Measurements from ENCODE around the gene POGK. TPM values are rescaled to one million over a fixed set of nuclear protein-coding genes. Genes with fewer than 3 reads are reported as not detected.

POGK gene, protein sequence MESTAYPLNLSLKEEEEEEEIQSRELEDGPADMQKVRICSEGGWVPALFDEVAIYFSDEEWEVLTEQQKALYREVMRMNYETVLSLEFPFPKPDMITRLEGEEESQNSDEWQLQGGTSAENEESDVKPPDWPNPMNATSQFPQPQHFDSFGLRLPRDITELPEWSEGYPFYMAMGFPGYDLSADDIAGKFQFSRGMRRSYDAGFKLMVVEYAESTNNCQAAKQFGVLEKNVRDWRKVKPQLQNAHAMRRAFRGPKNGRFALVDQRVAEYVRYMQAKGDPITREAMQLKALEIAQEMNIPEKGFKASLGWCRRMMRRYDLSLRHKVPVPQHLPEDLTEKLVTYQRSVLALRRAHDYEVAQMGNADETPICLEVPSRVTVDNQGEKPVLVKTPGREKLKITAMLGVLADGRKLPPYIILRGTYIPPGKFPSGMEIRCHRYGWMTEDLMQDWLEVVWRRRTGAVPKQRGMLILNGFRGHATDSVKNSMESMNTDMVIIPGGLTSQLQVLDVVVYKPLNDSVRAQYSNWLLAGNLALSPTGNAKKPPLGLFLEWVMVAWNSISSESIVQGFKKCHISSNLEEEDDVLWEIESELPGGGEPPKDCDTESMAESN
- total RNA-seq (2011; cell fraction: chromatin; rRNA removed; ENCODE audit: low replicate concordance), result 19.4 and 25.5 TPM in 2 replicates
- 13.3 and 15.5 TPM in 2 replicates for total RNA-seq (2011; cell fraction: nucleolus; rRNA removed)
- total RNA-seq (2011; cell fraction: nucleoplasm; rRNA removed), result 21.6 and 38.7 TPM in 2 replicates
- total RNA-seq (2014; rRNA removed), result 24.3 and 30.4 TPM in 2 replicates
- total RNA-seq (2014; rRNA removed; fragmentation: Illumina TruSeq; extraction: Trizol), result 30.9 and 31.0 TPM in 2 replicates
- total RNA-seq (2015; rRNA removed; fragmentation: Illumina TruSeq; extraction: Trizol), result 41.0 and 44.5 TPM in 2 replicates
- 34.6 and 35.6 TPM in 2 replicates for total RNA-seq (2021)
- polyA plus RNA-seq (2011; rRNA removed), result 11.5 and 12.5 TPM in 2 replicates
- polyA plus RNA-seq (2011; cell fraction: cytosol; rRNA removed), result 8.6 and 14.1 TPM in 2 replicates
- polyA plus RNA-seq (2011; cell fraction: nucleus; rRNA removed), result 27.0 and 31.8 TPM in 2 replicates
- polyA plus RNA-seq (2012), result 18.6 and 22.8 TPM in 2 replicates
- polyA plus RNA-seq (2014; fragmentation: Illumina TruSeq; extraction: Trizol), result 24.6 and 30.8 TPM in 2 replicates
- 1 to 10 TPM; 6.1 to 8.1 TPM for polyA plus RNA-seq (2014; fragmentation: Nextera tagmentation; extraction: Ambion mirVana)
- polyA plus RNA-seq (2014; rRNA removed), result 15.7 and 20.1 TPM in 2 replicates
- 29.8 and 30.3 TPM in 2 replicates for polyA minus RNA-seq (2011; rRNA and poly(A)+ RNA removed)
- 19.1 and 22.8 TPM in 2 replicates for polyA minus RNA-seq (2011; cell fraction: cytosol; rRNA and poly(A)+ RNA removed)
- polyA minus RNA-seq (2011; cell fraction: nucleus; rRNA and poly(A)+ RNA removed), result 17.4 and 27.2 TPM in 2 replicates
- Bru-seq, nascent RNA, result percentile 90 among the genes with signal in this experiment
- percentile 88 among the genes with signal in this experiment for BruChase-seq, experiment 1, labeled RNA remaining after a 2-hour chase
- BruChase-seq, experiment 2, labeled RNA remaining after a 6-hour chase, result percentile 91 among the genes with signal in this experiment
- long read RNA-seq, experiment 1, full-length matches to known transcripts, result 16 of 172 reads
- long read RNA-seq, experiment 1, partial matches to known transcripts, result 116 of 172 reads
- long read RNA-seq, experiment 1, other reads (novel, unspliced or antisense), result 40 of 172 reads
- long read RNA-seq, experiment 2, full-length matches to known transcripts, result 1 of 55 reads
- long read RNA-seq, experiment 2, partial matches to known transcripts, result 10 of 55 reads
- long read RNA-seq, experiment 2, other reads (novel, unspliced or antisense), result 44 of 55 reads
- long read RNA-seq, experiment 3, full-length matches to known transcripts, result 3 of 8 reads
- long read RNA-seq, experiment 3, partial matches to known transcripts, result 2 of 8 reads
- long read RNA-seq, experiment 3, other reads (novel, unspliced or antisense), result 3 of 8 reads

- POLR2A ChIA-PET, result interaction anchor here (0.6 to 2.0 kb wide), 14 partner anchors 10 to 1003 kb away, joined by 3 to 10 read pairs (median 4); partner anchors contain the start of gene TADA1
- H3K4me1 ChIP-seq (replicated peaks in 1 of 2; ENCODE audit: control insufficient read depth in 2 of 2, insufficient read depth in 2 of 2, low read length in 2 of 2), result peaks cover 20 to 26% of the 10 kb centered on the region in 2 experiments
- no peaks in the 10 kb centered on the region for H3K27me3 ChIP-seq (ENCODE audit: control insufficient read depth in 2 of 2, insufficient read depth in 2 of 2, low read length in 2 of 2)
- WGBS (ENCODE audit: insufficient coverage, low coverage, missing lambda C conversion rate), result 1% methylated on average over 32 of the region's 63 CpGs
- DNase-seq (ENCODE audit: extremely low read depth in 1 of 4, low spot score in 3 of 4) (peak; percentile 93 to 95 (median 94)), ATAC-seq (peak; percentile 97), FAIRE-seq (peak; percentile 48)
- in situ Hi-C loops (cut with MboI) (no loop called here), intact Hi-C loops (cut with micrococcal nuclease) (no loop called here)
- H3K79me2 ChIP-seq (ENCODE audit: control insufficient read depth, insufficient read depth, low read length), result peaks cover 29% of the 10 kb centered on the region
- H3K9me3 ChIP-seq (replicated peaks; ENCODE audit: control insufficient read depth, insufficient read depth, low read depth, low read length), result no peaks in the 10 kb centered on the region
- BruUV-seq (replicated peaks), result TSS peak; percentile 94
- peak within 1 kb of the TSS; percentile 97 for H2AFZ ChIP-seq (ENCODE audit: low read depth, low read length)
- peak within 1 kb of the TSS; percentile 58 for H3K4me3 ChIP-seq
- H3K36me3 ChIP-seq (ENCODE audit: control insufficient read depth, insufficient read depth, low read length), result peaks cover 34% of the 10 kb centered on the region
- H3K27ac ChIP-seq (ENCODE audit: extremely low read depth, low read depth, low read length), result peak within 1 kb of the TSS; percentile 83
- H3K9me1 ChIP-seq (ENCODE audit: control insufficient read depth, insufficient read depth, low read length), result no peaks in the 10 kb centered on the region
- peak within 1 kb of the TSS; percentile 86 to 97 for H3K9ac ChIP-seq (ENCODE audit: insufficient read depth in 1 of 2, low read depth in 2 of 2, low read length in 2 of 2)
- peaks cover 16% of the 10 kb centered on the region; the same call in 1 of the 2 replicates for H4K20me1 ChIP-seq (replicated peaks; ENCODE audit: control insufficient read depth, insufficient read depth, low read length)
- peak within 1 kb of the TSS; percentile 94 for H3K4me2 ChIP-seq (ENCODE audit: insufficient read depth, low read length)
- CTCF ChIA-PET (ENCODE audit: low intra/inter-chr PET ratio), result no interaction called here
- TF ChIP-seq SRF (CRISPR knock-in tag; IDR thresholded peaks at IDR 0.05) (no peak; a peak in 1 of 4 replicates), ESRRB (CRISPR knock-in tag; IDR thresholded peaks at IDR 0.05; ENCODE audit: borderline replicate concordance) (no peak), DLX4 (CRISPR knock-in tag; IDR thresholded peaks at IDR 0.05) (no peak), NR4A1 (CRISPR knock-in tag; IDR thresholded peaks at IDR 0.05) (no peak), NR4A1 (tag; IDR thresholded peaks at IDR 0.05) (peak; percentile 86), SMARCA5 (IDR thresholded peaks at IDR 0.05) (no peak), NR2C1 (IDR thresholded peaks at IDR 0.05) (no peak), NR2C1 (tag; IDR thresholded peaks at IDR 0.05) (0 out of 2 replicates have a peak, but pooled peaks have one; percentile 16), ZNF140 (CRISPR knock-in tag; IDR thresholded peaks at IDR 0.05) (no peak), ZKSCAN3 (CRISPR knock-in tag; IDR thresholded peaks at IDR 0.05) (no peak), ZKSCAN1 (IDR thresholded peaks at IDR 0.05; ENCODE audit: low read depth, low read length) (0 out of 2 replicates have a peak, but pooled peaks have one; percentile 23)
- TF ChIP-seq, protein P1, sequence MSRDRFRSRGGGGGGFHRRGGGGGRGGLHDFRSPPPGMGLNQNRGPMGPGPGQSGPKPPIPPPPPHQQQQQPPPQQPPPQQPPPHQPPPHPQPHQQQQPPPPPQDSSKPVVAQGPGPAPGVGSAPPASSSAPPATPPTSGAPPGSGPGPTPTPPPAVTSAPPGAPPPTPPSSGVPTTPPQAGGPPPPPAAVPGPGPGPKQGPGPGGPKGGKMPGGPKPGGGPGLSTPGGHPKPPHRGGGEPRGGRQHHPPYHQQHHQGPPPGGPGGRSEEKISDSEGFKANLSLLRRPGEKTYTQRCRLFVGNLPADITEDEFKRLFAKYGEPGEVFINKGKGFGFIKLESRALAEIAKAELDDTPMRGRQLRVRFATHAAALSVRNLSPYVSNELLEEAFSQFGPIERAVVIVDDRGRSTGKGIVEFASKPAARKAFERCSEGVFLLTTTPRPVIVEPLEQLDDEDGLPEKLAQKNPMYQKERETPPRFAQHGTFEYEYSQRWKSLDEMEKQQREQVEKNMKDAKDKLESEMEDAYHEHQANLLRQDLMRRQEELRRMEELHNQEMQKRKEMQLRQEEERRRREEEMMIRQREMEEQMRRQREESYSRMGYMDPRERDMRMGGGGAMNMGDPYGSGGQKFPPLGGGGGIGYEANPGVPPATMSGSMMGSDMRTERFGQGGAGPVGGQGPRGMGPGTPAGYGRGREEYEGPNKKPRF (IDR thresholded peaks at IDR 0.05; ENCODE audit: low read depth, low read length), result no peak
These were observed at the start of gene POGK for GRCh38 chr1:166838766-166839599. Gene POGK (plus strand): TSS chr1:166839475. CDS start chr1:166840957, 1,482 bp downstream.
